ENCODE measurements around the gene ZMYM4. TPM values are rescaled to one million over a fixed set of nuclear protein-coding genes. Genes with fewer than 3 reads are reported as not detected.

The ZMYM4 gene
- total and polyA plus RNA-seq, 12 donors = 6.7 to 37.7 (median 34.1) TPM

DNA sequence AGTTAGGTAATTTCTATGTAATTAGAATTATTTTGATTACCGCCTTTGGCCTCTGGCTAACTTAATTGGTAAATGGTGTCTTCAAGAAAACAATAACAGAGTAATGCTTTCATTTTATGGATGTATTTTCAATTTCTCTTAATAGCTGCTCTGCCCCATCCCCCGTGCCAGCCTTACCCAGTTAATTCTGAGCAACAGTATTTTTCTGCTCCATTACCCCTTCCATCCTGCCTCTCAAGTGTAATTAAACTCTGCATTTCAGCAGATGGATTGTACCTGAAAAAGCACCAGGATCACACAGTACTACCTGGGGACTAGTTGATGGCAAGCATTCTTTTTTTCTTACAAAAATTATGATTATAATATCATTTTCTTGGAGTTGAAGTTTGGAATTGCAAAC lies 184.5 kb downstream of the ZMYM4 start:
- H3K4me3 ChIP-seq = no peak overlapping the region
- H3K36me3 ChIP-seq = peaks cover 0 to 90% (median 42%) of the 10 kb centered on the region in 9 donors
- intact Hi-C loops (cut with DNase I) = loop anchor here in 9 of 10 donors (2.0 to 10.0 kb wide), 11 partner anchors 84 to 324 kb away; partner anchors contain the start of gene C1orf216 (in 3 of the 9)
- TF ChIP-seq, protein P1, sequence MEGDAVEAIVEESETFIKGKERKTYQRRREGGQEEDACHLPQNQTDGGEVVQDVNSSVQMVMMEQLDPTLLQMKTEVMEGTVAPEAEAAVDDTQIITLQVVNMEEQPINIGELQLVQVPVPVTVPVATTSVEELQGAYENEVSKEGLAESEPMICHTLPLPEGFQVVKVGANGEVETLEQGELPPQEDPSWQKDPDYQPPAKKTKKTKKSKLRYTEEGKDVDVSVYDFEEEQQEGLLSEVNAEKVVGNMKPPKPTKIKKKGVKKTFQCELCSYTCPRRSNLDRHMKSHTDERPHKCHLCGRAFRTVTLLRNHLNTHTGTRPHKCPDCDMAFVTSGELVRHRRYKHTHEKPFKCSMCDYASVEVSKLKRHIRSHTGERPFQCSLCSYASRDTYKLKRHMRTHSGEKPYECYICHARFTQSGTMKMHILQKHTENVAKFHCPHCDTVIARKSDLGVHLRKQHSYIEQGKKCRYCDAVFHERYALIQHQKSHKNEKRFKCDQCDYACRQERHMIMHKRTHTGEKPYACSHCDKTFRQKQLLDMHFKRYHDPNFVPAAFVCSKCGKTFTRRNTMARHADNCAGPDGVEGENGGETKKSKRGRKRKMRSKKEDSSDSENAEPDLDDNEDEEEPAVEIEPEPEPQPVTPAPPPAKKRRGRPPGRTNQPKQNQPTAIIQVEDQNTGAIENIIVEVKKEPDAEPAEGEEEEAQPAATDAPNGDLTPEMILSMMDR (IDR thresholded peaks at IDR 0.05) = no peak
- 94 to 97% methylated on average over 2 of the region's 2 CpGs for WGBS, 2 donors
- ATAC-seq (no peak), DNase-seq (no peak)
- H3K27ac ChIP-seq = peak overlapping the region in 6 of 10 donors; percentile 37 to 76 (median 52)
- H3K4me1 ChIP-seq = peaks cover 3 to 73% (median 37%) of the 10 kb centered on the region in 9 donors
- no peaks in the 10 kb centered on the region for H3K9me3 ChIP-seq
- no peaks in the 10 kb centered on the region for H3K27me3 ChIP-seq

DNA sequence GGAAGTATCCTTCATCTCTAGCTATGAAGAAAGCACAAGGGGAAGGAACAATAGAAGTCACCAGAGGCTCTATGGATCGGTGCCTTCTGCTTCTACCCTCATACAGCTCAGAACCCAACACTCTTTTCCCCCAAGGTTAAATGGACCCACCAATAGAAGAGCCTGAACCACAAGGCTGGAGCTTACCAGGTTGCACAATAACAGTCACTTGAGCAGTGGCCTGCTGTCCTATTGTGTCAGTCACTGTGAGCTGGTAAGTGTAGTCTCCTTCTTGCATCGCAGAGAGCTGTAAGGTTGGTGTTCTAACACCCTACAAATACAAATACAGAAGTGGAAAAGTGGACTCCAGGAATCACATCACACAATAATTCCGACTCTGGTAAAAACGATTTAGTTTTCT lies 185.7 kb downstream of the ZMYM4 start:
- 88 to 96% methylated on average over 4 of the region's 4 CpGs for WGBS, 2 donors
- Histone ChIP-seq H3K27me3 (no peaks in the 10 kb centered on the region), H3K4me1 (peaks cover 3 to 61% (median 31%) of the 10 kb centered on the region in 9 donors), H3K27ac (peak overlapping the region in 2 of 10 donors; percentile 1 to 34), H3K4me3 (no peak overlapping the region), H3K36me3 (peaks cover 0 to 90% (median 32%) of the 10 kb centered on the region in 9 donors), H3K9me3 (no peaks in the 10 kb centered on the region)
- ATAC-seq (no peak), DNase-seq (no peak)
- intact Hi-C loops (cut with DNase I) = loop anchor here in 9 of 10 donors (5.0 to 10.0 kb wide), 9 partner anchors 83 to 323 kb away; partner anchors contain the start of gene C1orf216 (in 3 of the 9)
- TF ChIP-seq, protein P1 (IDR thresholded peaks at IDR 0.05) = no peak

DNA sequence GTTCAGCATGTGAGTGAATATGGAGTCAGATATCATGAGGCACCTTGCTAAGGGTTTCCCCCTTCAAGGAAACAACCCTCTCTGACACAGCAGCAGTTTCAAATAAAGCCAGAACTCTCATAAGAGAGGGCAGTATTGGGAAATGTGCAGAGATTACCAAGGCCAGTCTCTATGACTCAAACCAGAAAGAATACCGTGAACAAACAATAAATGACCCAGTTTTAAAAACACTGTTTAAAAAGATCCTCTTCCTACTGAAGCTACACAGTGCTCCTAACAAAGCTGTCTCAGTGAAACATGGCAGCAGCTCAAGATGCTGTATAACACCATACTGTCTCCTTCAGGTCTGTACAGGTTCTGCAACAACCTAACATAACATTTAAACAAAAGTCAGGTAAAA lies 186.1 kb downstream of the ZMYM4 start:
- ATAC-seq (no peak), DNase-seq (no peak)
- peak overlapping the region in 2 of 10 donors; percentile 1 to 34 for H3K27ac ChIP-seq
- intact Hi-C loops (cut with DNase I) = loop anchor here in 9 of 10 donors (5.0 to 10.0 kb wide), 9 partner anchors 83 to 323 kb away; partner anchors contain the start of gene C1orf216 (in 3 of the 9)
- no peaks in the 10 kb centered on the region for H3K27me3 ChIP-seq
- no peak overlapping the region for H3K4me3 ChIP-seq
- no peaks in the 10 kb centered on the region for H3K9me3 ChIP-seq
- TF ChIP-seq, protein P1 (IDR thresholded peaks at IDR 0.05) = peak in 1 of 9 donors; percentile 12
- H3K4me1 ChIP-seq = peaks cover 3 to 57% (median 31%) of the 10 kb centered on the region in 9 donors
- H3K36me3 ChIP-seq = peaks cover 0 to 90% (median 28%) of the 10 kb centered on the region in 9 donors
- 70 to 90% methylated on average over 1 of the region's 1 CpG for WGBS, 2 donors

DNA sequence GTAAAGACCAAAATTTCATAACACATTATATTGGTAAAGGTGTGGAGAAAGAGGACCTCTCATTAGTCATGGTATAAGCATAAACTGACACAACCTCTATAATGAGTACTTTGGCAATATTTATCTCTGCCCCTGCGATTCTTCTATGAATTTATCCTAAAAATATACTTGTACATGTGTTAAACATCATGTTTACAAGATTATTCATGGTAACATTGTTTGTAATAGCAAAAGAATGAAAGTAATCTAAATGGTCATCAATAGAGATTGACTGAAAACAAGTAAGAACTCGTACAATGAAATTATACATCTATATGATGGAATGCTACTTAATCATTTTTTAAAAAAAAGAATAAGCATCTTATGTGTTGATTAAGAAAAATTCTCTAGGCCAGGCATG lies 192.3 kb downstream of the ZMYM4 start:
- Histone ChIP-seq H3K9me3 (peaks cover 0 to 6% (median 0%) of the 10 kb centered on the region in 11 donors), H3K27me3 (no peaks in the 10 kb centered on the region), H3K4me3 (no peak overlapping the region), H3K27ac (no peak overlapping the region), H3K4me1 (peaks cover 0 to 2% (median 0%) of the 10 kb centered on the region in 9 donors), H3K36me3 (peaks cover 0 to 98% (median 44%) of the 10 kb centered on the region in 9 donors)
- no peak for ATAC-seq
- DNase-seq = no peak
- TF ChIP-seq, protein P1 (IDR thresholded peaks at IDR 0.05) = no peak
- 94 to 95% methylated on average over 2 of the region's 2 CpGs for WGBS, 2 donors
- intact Hi-C loops (cut with DNase I) = no loop called here
